GM12891 (cell line): Measurements from ENCODE around the gene STAB2.

Experiments
- POLR2A ChIP-seq: IDR thresholded peaks from 2 replicates; pipeline ENCODE4 v1.6.1; 2011; ENCODE audit warnings: low read depth, low read length, control low read depth
- POLR2AphosphoS5 ChIP-seq: IDR thresholded peaks from 2 replicates; pipeline ENCODE4 v1.6.1; 2011; ENCODE audit warnings: low read depth, low read length, control low read depth
- POU2F2 ChIP-seq: IDR thresholded peaks from 2 replicates; pipeline ENCODE4 v1.6.1; 2011; ENCODE audit warnings: low read depth, mild to moderate bottlenecking, control low read depth, low read length, moderate library complexity
- SPI1 ChIP-seq: IDR thresholded peaks from 2 replicates; pipeline ENCODE4 v1.6.1; 2011; ENCODE audit warnings: low read depth, low read length, control low read depth
- TAF1 ChIP-seq: IDR thresholded peaks from 2 replicates; pipeline ENCODE4 v1.6.1; 2011; ENCODE audit warnings: low read depth, low read length, control low read depth

- no peak for TF ChIP-seq POLR2AphosphoS5
- TF ChIP-seq POLR2A = no peak
- TF ChIP-seq SPI1 = no peak
- no peak for TF ChIP-seq TAF1
- no peak for TF ChIP-seq POU2F2
Measured at GRCh38 chr12:103583008-103583407, 4.1 kb upstream of the STAB2 start.
